RWPE1 (cell line): ENCODE results near the gene VEPH1.
A peak's percentile ranks its signal among the peaks of the same experiment; 100 is the strongest.

Source experiments
- CTCF ChIA-PET: fragments of 350-600 bp; sonication (Branson Sonifier 250); formaldehyde crosslinking; extraction: SDS; loops from one replicate; lab custom pipeline; 2021; lab: Yijun Ruan, JAX
- POLR2A ChIA-PET: fragments of 400-600 bp; formaldehyde crosslinking; extraction: SDS; loops from one replicate; lab custom pipeline; 2020; ENCODE audit warnings: antibody characterized with exemption; ENCODE audit not compliant: low non-redundant PET; lab: Yijun Ruan, JAX
- DNase-seq: peaks from one replicate; pipeline ENCODE4 v3.0.0; 2012; ENCODE audit warnings: low spot score
- H3K27ac ChIP-seq: fragments of 450-650 bp; 2 replicates; pipeline ENCODE4 v1.5.1; 2017
- CTCF ChIP-seq: fragments of 450-650 bp; conservative IDR thresholded peaks from 2 replicates; pipeline ENCODE4 v1.5.1; 2017; ENCODE audit warnings: low read depth, mild to moderate bottlenecking

The VEPH1 gene

GRCh38 chr3:157541506-157542236 is 38.5 kb upstream of the VEPH1 start:
- ChIA-PET POLR2A (no interaction called here), CTCF (no interaction called here)
- no peak for DNase-seq
- TF ChIP-seq CTCF: no peak
- no peak overlapping the region for H3K27ac ChIP-seq

GRCh38 chr3:157540656-157541055 is 37.4 kb upstream of the VEPH1 start:
- ChIA-PET POLR2A (no interaction called here), CTCF (no interaction called here)
- DNase-seq: no peak
- H3K27ac ChIP-seq: no peak overlapping the region
- TF ChIP-seq CTCF: no peak

- H3K27ac ChIP-seq: no peak overlapping the region
- no peak for TF ChIP-seq CTCF
- CTCF ChIA-PET: no interaction called here
- POLR2A ChIA-PET: no interaction called here
- DNase-seq: no peak
These were observed 32.5 kb upstream of the VEPH1 start for GRCh38 chr3:157535667-157536066.

GRCh38 chr3:157534725-157535161 is 31.5 kb upstream of the VEPH1 start:
- no peak for TF ChIP-seq CTCF
- no peak for DNase-seq
- ChIA-PET CTCF (no interaction called here), POLR2A (no interaction called here)
- H3K27ac ChIP-seq: no peak overlapping the region

- no peak for TF ChIP-seq CTCF
- DNase-seq: no peak
These were observed 30.3 kb upstream of the VEPH1 start for GRCh38 chr3:157533298-157534070.

GRCh38 chr3:157532529-157533297 is 29.5 kb upstream of the VEPH1 start:
- TF ChIP-seq CTCF: peak; percentile 81
- DNase-seq: peak; percentile 53
- ChIA-PET POLR2A (no interaction called here), CTCF (interaction anchor here (0.6 to 1.7 kb wide), 22 partner anchors 11 to 1969 kb away, joined by 3 to 21 read pairs (median 4); no protein-coding TSS in a partner anchor)
- no peak overlapping the region for H3K27ac ChIP-seq

More at GRCh38 chr3:157533298-157534070, 30.3 kb upstream of the VEPH1 start:
- CTCF ChIA-PET: interaction anchor here (0.6 to 1.7 kb wide), 20 partner anchors 10 to 1969 kb away, joined by 3 to 21 read pairs (median 3); no protein-coding TSS in a partner anchor
- no peak overlapping the region for H3K27ac ChIP-seq
- POLR2A ChIA-PET: no interaction called here
